CD4-positive, alpha-beta T cell treated with Interleukin-4 for 4 hours (primary cell): ENCODE measurements around the gene GALNT5.
A peak's percentile ranks its signal among the peaks of the same experiment; 100 is the strongest.
"Not testable (repeated sequence)": the region's sequence is repeated elsewhere in the genome, so short reads cannot be mapped to it uniquely, and the experiment has no call there.

Source experiments
- DNase-seq: peaks from one replicate; pipeline ENCODE4 v3.0.0-alpha.2; 2020

The GALNT5 gene

GRCh38 chr2:157329524-157329923 lies 72.0 kb downstream of the GALNT5 start:
- no peak for DNase-seq

GRCh38 chr2:157333304-157334047 lies 76.0 kb downstream of the GALNT5 start:
- peak; percentile 32 for DNase-seq

GRCh38 chr2:157334335-157334734 lies 76.8 kb downstream of the GALNT5 start:
- DNase-seq, result no peak

- DNase-seq, result no peak
These were observed 77.3 kb downstream of the GALNT5 start for GRCh38 chr2:157334797-157335196.

- DNase-seq, result peak; percentile 62
These were observed 78.9 kb downstream of the GALNT5 start for GRCh38 chr2:157336137-157337010.

GRCh38 chr2:157337978-157338377 lies 80.5 kb downstream of the GALNT5 start:
- DNase-seq, result no peak

- no peak for DNase-seq
These were observed 82.6 kb downstream of the GALNT5 start for GRCh38 chr2:157339965-157340655.

- not testable (repeated sequence) for DNase-seq
These were observed 83.9 kb downstream of the GALNT5 start for GRCh38 chr2:157341381-157341780.

- DNase-seq, result no peak
These were observed 88.3 kb downstream of the GALNT5 start for GRCh38 chr2:157345647-157346389.

GRCh38 chr2:157348291-157348921 lies 90.9 kb downstream of the GALNT5 start:
- DNase-seq, result no peak

GRCh38 chr2:157349949-157350515 lies 92.5 kb downstream of the GALNT5 start:
- no peak for DNase-seq

- no peak for DNase-seq
These were observed 98.1 kb downstream of the GALNT5 start for GRCh38 chr2:157355618-157356017.

GRCh38 chr2:157359628-157360027 lies 102.1 kb downstream of the GALNT5 start:
- DNase-seq, result no peak

- no peak for DNase-seq
These were observed 104.0 kb downstream of the GALNT5 start for GRCh38 chr2:157361526-157361925.

- no peak for DNase-seq
These were observed 105.1 kb downstream of the GALNT5 start for GRCh38 chr2:157362627-157363026.

GRCh38 chr2:157363612-157364101 lies 106.2 kb downstream of the GALNT5 start:
- DNase-seq, result peak; percentile 28
